ENCODE measurements around the gene STK36.

DNA sequence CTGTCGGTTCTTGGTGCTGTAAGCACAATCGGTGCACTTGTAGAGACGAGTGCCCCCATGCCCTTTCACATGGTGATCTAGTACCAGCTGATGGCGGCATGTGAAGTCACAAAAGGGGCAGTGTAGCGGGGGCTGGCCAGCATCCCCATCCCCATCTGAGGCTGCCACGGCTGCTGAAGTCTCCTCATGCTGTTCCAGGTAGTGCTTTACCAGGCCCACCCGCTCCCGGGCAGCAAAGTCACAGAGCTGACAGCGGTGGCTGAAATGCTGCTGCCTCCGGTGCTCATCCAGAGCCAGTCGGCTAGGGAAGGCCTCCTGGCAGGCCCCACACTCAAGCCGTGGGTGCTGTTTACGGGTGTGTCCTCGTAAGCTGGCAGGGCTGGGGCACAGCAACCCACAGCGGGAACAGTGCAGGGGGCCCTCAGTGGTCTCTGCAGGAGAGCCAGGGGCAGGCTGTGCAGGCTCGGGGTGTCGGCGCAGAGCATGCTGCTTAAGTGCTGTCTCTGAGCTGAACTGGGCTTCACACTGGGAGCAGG is 29.7 kb upstream of the STK36 start:
- TF ChIP-seq, protein P1, sequence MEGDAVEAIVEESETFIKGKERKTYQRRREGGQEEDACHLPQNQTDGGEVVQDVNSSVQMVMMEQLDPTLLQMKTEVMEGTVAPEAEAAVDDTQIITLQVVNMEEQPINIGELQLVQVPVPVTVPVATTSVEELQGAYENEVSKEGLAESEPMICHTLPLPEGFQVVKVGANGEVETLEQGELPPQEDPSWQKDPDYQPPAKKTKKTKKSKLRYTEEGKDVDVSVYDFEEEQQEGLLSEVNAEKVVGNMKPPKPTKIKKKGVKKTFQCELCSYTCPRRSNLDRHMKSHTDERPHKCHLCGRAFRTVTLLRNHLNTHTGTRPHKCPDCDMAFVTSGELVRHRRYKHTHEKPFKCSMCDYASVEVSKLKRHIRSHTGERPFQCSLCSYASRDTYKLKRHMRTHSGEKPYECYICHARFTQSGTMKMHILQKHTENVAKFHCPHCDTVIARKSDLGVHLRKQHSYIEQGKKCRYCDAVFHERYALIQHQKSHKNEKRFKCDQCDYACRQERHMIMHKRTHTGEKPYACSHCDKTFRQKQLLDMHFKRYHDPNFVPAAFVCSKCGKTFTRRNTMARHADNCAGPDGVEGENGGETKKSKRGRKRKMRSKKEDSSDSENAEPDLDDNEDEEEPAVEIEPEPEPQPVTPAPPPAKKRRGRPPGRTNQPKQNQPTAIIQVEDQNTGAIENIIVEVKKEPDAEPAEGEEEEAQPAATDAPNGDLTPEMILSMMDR (IDR thresholded peaks at IDR 0.05), result no peak
- TF ChIP-seq CBX8 (IDR thresholded peaks at IDR 0.05) (no peak), EP300 (IDR thresholded peaks at IDR 0.05) (no peak), POLR2A (IDR thresholded peaks at IDR 0.05; ENCODE audit: low read length) (0 out of 2 replicates have a peak, but pooled peaks have one; percentile 6), KDM1A (IDR thresholded peaks at IDR 0.05; ENCODE audit: low read depth) (no peak), EHF (CRISPR knock-in tag; IDR thresholded peaks at IDR 0.05) (no peak), SMC3 (IDR thresholded peaks at IDR 0.05) (no peak), PHF8 (IDR thresholded peaks at IDR 0.05; ENCODE audit: borderline replicate concordance, low read depth) (no peak), ZNF302 (CRISPR knock-in tag; IDR thresholded peaks at IDR 0.05) (no peak), CHD4 (IDR thresholded peaks at IDR 0.05; ENCODE audit: borderline replicate concordance) (no peak), POLR2AphosphoS2 (conservative IDR thresholded peaks at IDR 0.05; ENCODE audit: low read length) (no peak), RFX5 (IDR thresholded peaks at IDR 0.05) (no peak)
- TF ChIP-seq, protein P2, sequence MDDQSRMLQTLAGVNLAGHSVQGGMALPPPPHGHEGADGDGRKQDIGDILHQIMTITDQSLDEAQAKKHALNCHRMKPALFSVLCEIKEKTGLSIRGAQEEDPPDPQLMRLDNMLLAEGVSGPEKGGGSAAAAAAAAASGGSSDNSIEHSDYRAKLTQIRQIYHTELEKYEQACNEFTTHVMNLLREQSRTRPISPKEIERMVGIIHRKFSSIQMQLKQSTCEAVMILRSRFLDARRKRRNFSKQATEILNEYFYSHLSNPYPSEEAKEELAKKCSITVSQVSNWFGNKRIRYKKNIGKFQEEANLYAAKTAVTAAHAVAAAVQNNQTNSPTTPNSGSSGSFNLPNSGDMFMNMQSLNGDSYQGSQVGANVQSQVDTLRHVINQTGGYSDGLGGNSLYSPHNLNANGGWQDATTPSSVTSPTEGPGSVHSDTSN (IDR thresholded peaks at IDR 0.05), result no peak
- TF ChIP-seq, protein P3, sequence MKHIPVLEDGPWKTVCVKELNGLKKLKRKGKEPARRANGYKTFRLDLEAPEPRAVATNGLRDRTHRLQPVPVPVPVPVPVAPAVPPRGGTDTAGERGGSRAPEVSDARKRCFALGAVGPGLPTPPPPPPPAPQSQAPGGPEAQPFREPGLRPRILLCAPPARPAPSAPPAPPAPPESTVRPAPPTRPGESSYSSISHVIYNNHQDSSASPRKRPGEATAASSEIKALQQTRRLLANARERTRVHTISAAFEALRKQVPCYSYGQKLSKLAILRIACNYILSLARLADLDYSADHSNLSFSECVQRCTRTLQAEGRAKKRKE (CRISPR knock-in tag; IDR thresholded peaks at IDR 0.05; ENCODE audit: low read depth), result no peak
